GM12892 (cell line): Measurements from ENCODE around the gene ZFP57.

ENCODE experiments used
- POLR2A ChIP-seq: IDR thresholded peaks from 2 replicates; pipeline ENCODE4 v1.6.1; 2011; ENCODE audit warnings: low read depth, low read length, control low read depth
- TAF1 ChIP-seq: IDR thresholded peaks from 2 replicates; pipeline ENCODE4 v1.6.1; 2011; ENCODE audit warnings: low read depth, mild to moderate bottlenecking, control low read depth, low read length, borderline replicate concordance

GRCh38 chr6:29626948-29627754, 53.8 kb downstream of the ZFP57 start:
- TF ChIP-seq TAF1 = no peak
- no peak for TF ChIP-seq POLR2A
